ENCODE measurements around the gene U2AF2. TPM values are rescaled to one million over a fixed set of nuclear protein-coding genes. Genes with fewer than 3 reads are reported as not detected.

Gene U2AF2
- total RNA-seq, 1 donor from 2014 or later = 74.0 TPM

- intact Hi-C loops (cut with micrococcal nuclease) = no loop called here
- H3K27me3 ChIP-seq (ENCODE audit: low read depth) = no peaks in the 10 kb centered on the region
- TF ChIP-seq, protein P1, sequence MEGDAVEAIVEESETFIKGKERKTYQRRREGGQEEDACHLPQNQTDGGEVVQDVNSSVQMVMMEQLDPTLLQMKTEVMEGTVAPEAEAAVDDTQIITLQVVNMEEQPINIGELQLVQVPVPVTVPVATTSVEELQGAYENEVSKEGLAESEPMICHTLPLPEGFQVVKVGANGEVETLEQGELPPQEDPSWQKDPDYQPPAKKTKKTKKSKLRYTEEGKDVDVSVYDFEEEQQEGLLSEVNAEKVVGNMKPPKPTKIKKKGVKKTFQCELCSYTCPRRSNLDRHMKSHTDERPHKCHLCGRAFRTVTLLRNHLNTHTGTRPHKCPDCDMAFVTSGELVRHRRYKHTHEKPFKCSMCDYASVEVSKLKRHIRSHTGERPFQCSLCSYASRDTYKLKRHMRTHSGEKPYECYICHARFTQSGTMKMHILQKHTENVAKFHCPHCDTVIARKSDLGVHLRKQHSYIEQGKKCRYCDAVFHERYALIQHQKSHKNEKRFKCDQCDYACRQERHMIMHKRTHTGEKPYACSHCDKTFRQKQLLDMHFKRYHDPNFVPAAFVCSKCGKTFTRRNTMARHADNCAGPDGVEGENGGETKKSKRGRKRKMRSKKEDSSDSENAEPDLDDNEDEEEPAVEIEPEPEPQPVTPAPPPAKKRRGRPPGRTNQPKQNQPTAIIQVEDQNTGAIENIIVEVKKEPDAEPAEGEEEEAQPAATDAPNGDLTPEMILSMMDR (IDR thresholded peaks at IDR 0.05; ENCODE audit: borderline replicate concordance) = no peak
- peaks cover 48% of the 10 kb centered on the region for H3K36me3 ChIP-seq
- peak overlapping the region; percentile 8 for H3K4me3 ChIP-seq
- DNase-seq = no peak
- peaks cover 57% of the 10 kb centered on the region for H3K4me1 ChIP-seq
- H3K9me3 ChIP-seq (replicated peaks) = no peaks in the 10 kb centered on the region
- no peak overlapping the region for H3K27ac ChIP-seq (replicated peaks)
These were observed 4.1 kb downstream of the U2AF2 start for GRCh38 chr19:55658846-55659459.

DNA sequence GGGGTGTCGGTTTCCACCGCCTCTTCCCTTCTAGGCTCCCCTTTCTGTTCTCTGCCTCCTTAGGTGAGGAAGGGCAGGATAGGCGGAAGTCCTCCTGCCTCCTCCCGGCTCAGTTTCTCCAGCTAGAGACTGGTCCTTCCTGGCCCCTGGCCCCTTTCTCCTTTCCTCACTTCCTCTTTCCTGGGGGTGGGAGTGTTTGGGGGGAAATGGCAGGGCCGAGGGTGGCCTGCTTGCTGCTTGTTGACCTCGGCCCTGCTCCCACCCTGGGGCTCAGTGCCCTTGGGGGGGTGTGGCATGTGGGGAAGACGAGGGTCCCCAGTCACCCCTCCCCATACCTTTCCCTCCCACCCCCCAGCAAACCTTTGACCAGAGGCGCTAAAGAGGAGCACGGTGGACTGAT lies 5.0 kb downstream of the U2AF2 start:
- H3K27ac ChIP-seq (replicated peaks) = no peak overlapping the region
- H3K4me1 ChIP-seq = peaks cover 57% of the 10 kb centered on the region
- TF ChIP-seq, protein P1 (IDR thresholded peaks at IDR 0.05; ENCODE audit: borderline replicate concordance) = no peak
- H3K36me3 ChIP-seq = peaks cover 56% of the 10 kb centered on the region
- H3K4me3 ChIP-seq = no peak overlapping the region
- H3K9me3 ChIP-seq (replicated peaks) = no peaks in the 10 kb centered on the region
- DNase-seq = no peak
- H3K27me3 ChIP-seq (ENCODE audit: low read depth) = no peaks in the 10 kb centered on the region
- intact Hi-C loops (cut with micrococcal nuclease) = no loop called here

DNA sequence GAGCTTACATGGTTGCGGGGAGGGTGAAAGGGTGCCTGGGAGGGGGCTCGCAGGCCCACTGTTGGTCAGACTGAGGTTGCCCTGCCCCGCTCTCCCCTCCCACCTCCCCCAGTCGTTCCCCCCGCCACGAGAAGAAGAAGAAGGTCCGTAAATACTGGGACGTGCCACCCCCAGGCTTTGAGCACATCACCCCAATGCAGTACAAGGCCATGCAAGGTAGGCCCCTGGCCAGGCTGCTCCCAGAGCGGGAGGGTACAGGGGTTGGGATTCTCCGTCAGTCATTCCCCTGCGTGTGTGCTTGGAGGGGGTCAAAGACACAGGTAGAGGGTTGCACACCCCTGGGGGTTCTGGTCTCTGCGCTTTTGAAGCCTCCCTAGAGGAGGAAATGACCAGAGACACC lies 5.6 kb downstream of the U2AF2 start:
- intact Hi-C loops (cut with micrococcal nuclease) = no loop called here
- Histone ChIP-seq H3K9me3 (replicated peaks) (no peaks in the 10 kb centered on the region), H3K27me3 (ENCODE audit: low read depth) (no peaks in the 10 kb centered on the region), H3K4me1 (peaks cover 52% of the 10 kb centered on the region), H3K4me3 (no peak overlapping the region), H3K36me3 (peaks cover 59% of the 10 kb centered on the region), H3K27ac (replicated peaks) (no peak overlapping the region)
- no peak for DNase-seq
- TF ChIP-seq, protein P1 (IDR thresholded peaks at IDR 0.05; ENCODE audit: borderline replicate concordance) = no peak

GRCh38 chr19:55660991-55661390 lies 6.2 kb downstream of the U2AF2 start:
- no peak for DNase-seq
- H3K4me1 ChIP-seq = peaks cover 46% of the 10 kb centered on the region
- H3K27me3 ChIP-seq (ENCODE audit: low read depth) = no peaks in the 10 kb centered on the region
- no peaks in the 10 kb centered on the region for H3K9me3 ChIP-seq (replicated peaks)
- TF ChIP-seq, protein P1 (IDR thresholded peaks at IDR 0.05; ENCODE audit: borderline replicate concordance) = no peak
- peaks cover 65% of the 10 kb centered on the region for H3K36me3 ChIP-seq
- intact Hi-C loops (cut with micrococcal nuclease) = no loop called here
- no peak overlapping the region for H3K27ac ChIP-seq (replicated peaks)
- no peak overlapping the region for H3K4me3 ChIP-seq

GRCh38 chr19:55661826-55662225 lies 7.0 kb downstream of the U2AF2 start:
- intact Hi-C loops (cut with micrococcal nuclease) = no loop called here
- Histone ChIP-seq H3K36me3 (peaks cover 74% of the 10 kb centered on the region), H3K9me3 (replicated peaks) (no peaks in the 10 kb centered on the region), H3K4me1 (peaks cover 40% of the 10 kb centered on the region), H3K27ac (replicated peaks) (no peak overlapping the region), H3K4me3 (no peak overlapping the region), H3K27me3 (ENCODE audit: low read depth) (no peaks in the 10 kb centered on the region)
- TF ChIP-seq, protein P1 (IDR thresholded peaks at IDR 0.05; ENCODE audit: borderline replicate concordance) = no peak
- DNase-seq = no peak

Data from left ventricle myocardium inferior (tissue), 1 donor.